ENCODE results near the gene TMEM184B. TPM values are rescaled to one million over a fixed set of nuclear protein-coding genes. Genes with fewer than 3 reads are reported as not detected.

The TMEM184B gene
- total and polyA plus RNA-seq, 2 experiments from 2014 or later: 42.2 to 95.1 TPM

- no peak for TF ChIP-seq CTCF (conservative IDR thresholded peaks at IDR 0.05; ENCODE audit: low read depth in 2 of 2)
- no peak for TF ChIP-seq ZNF331 (CRISPR knock-in tag; IDR thresholded peaks at IDR 0.05; ENCODE audit: low read depth)
- TF ChIP-seq JUNB (IDR thresholded peaks at IDR 0.05; ENCODE audit: unreplicated experiment): no peak
Measured at GRCh38 chr22:38184788-38185187, 88.0 kb downstream of the TMEM184B start (continued).

GRCh38 chr22:38181453-38182200 is 91.2 kb downstream of the TMEM184B start, which contains the start of gene PLA2G6:
TSS of gene PLA2G6 (minus strand) at chr22:38181830. CDS start at chr22:38169426, 12,404 bp downstream.
- Histone ChIP-seq H3K36me3 (ENCODE audit: insufficient read depth) (no peaks in the 10 kb centered on the region), H3K79me2 (replicated peaks; ENCODE audit: insufficient read depth) (no peaks in the 10 kb centered on the region), H4K20me1 (replicated peaks; ENCODE audit: insufficient read depth) (no peaks in the 10 kb centered on the region), H3K4me3 (peak within 1 kb of the TSS; percentile 58), H3K4me1 (ENCODE audit: insufficient read depth) (peaks cover 15% of the 10 kb centered on the region), H2AFZ (peak within 1 kb of the TSS; percentile 12; the same call in 1 of the 2 replicates), H3F3A (replicated peaks; ENCODE audit: low read depth) (peaks cover 8% of the 10 kb centered on the region; the same call in 1 of the 2 replicates), H3K9me2 (ENCODE audit: insufficient read depth) (no peaks in the 10 kb centered on the region), H3K4me2 (peak within 1 kb of the TSS; percentile 80), H3K27ac (ENCODE audit: low read depth) (peak within 1 kb of the TSS; percentile 94), H3K27me3 (ENCODE audit: insufficient read depth) (no peaks in the 10 kb centered on the region)
- peak; percentile 99 for DNase-seq (ENCODE audit: low spot score)
- H3K9me3 Mint-ChIP-seq: no peaks in the 10 kb centered on the region; the same call in 1 of the 3 replicates
- H3K36me3 Mint-ChIP-seq (ENCODE audit: low read depth): peaks cover 5% of the 10 kb centered on the region; the same call in 2 of the 3 replicates
- peaks cover 16% of the 10 kb centered on the region for H3K27me3 Mint-ChIP-seq (ENCODE audit: insufficient read depth, low read depth, poor library complexity)
- peak within 1 kb of the TSS; percentile 85 for H3K4me3 Mint-ChIP-seq
- ATAC-seq: peak; percentile 85
- peak within 1 kb of the TSS; percentile 100 for H3K27ac Mint-ChIP-seq
- H3K4me1 Mint-ChIP-seq: peaks cover 32% of the 10 kb centered on the region
- TF ChIP-seq NANOG (IDR thresholded peaks at IDR 0.05; ENCODE audit: borderline replicate concordance) (no peak), ZNF331 (CRISPR knock-in tag; IDR thresholded peaks at IDR 0.05; ENCODE audit: low read depth) (no peak), EZH2 (IDR thresholded peaks at IDR 0.05; ENCODE audit: low read depth, unreplicated experiment) (no peak), POLR2AphosphoS5 (IDR thresholded peaks at IDR 0.05; ENCODE audit: low read depth) (peak; percentile 20; the same call in 1 of the 2 replicates), CREB1 (CRISPR knock-in tag; IDR thresholded peaks at IDR 0.05; ENCODE audit: low read depth) (0 out of 2 replicates have a peak, but pooled peaks have one; percentile 38), CTCF (conservative IDR thresholded peaks at IDR 0.05; ENCODE audit: low read depth in 2 of 2) (no peak), ZNF114 (CRISPR knock-in tag; IDR thresholded peaks at IDR 0.05) (no peak), REST (IDR thresholded peaks at IDR 0.05; ENCODE audit: unreplicated experiment) (no peak), ETS1 (IDR thresholded peaks at IDR 0.05) (0 out of 2 replicates have a peak, but pooled peaks have one; percentile 41), STAT1 (IDR thresholded peaks at IDR 0.05; ENCODE audit: unreplicated experiment) (no peak)

Data from GM23338 (cell line).